SU-DHL-6 (cell line): ENCODE measurements around the gene ITFG1.

ENCODE experiments used
- H2AFZ ChIP-seq: fragments of 200-600 bp; sonication (generic); 2 replicates; pipeline ENCODE4 v1.6.1; 2014; ENCODE audit warnings: low read depth, mild to moderate bottlenecking, moderate library complexity, mixed read lengths, antibody characterized with exemption, low read length; ENCODE audit not compliant: severe bottlenecking
- H3F3A ChIP-seq: fragments of 200-600 bp; shearing (Covaris generic); 2 replicates; pipeline ENCODE4 v1.6.0; 2016; ENCODE audit warnings: antibody characterized with exemption, mild to moderate bottlenecking; ENCODE audit not compliant: insufficient read depth
- H3K27ac ChIP-seq: fragments of 200-600 bp; sonication (generic); 2 replicates; pipeline ENCODE4 v1.5.1; 2016; ENCODE audit warnings: low read depth, mild to moderate bottlenecking, low read length, moderate library complexity, mixed read lengths
- H3K27me3 ChIP-seq: fragments of 200-600 bp; sonication (generic), shearing (Covaris generic); 2 replicates; pipeline ENCODE4 v1.6.0; 2014; ENCODE audit warnings: mild to moderate bottlenecking, low read length
- H3K36me3 ChIP-seq: fragments of 200-600 bp; sonication (generic); 2 replicates; pipeline ENCODE4 v1.6.1; 2014; ENCODE audit warnings: mild to moderate bottlenecking, low read length, mixed read lengths
- H3K4me2 ChIP-seq: fragments of 300-600, 200-600 bp; shearing (Covaris generic), sonication (generic); 2 replicates; pipeline ENCODE4 v1.6.0; 2014; ENCODE audit warnings: low read length, low read depth, mild to moderate bottlenecking; ENCODE audit not compliant: poor library complexity, severe bottlenecking
- H3K4me3 ChIP-seq: fragments of 200-600 bp; sonication (generic); 2 replicates; pipeline ENCODE4 v1.5.1; 2014; ENCODE audit warnings: antibody characterized with exemption, low read length, mild to moderate bottlenecking, mixed read lengths; ENCODE audit not compliant: insufficient read depth, poor library complexity, severe bottlenecking
- H3K79me2 ChIP-seq: fragments of 200-600 bp; sonication (generic); 2 replicates; pipeline ENCODE4 v1.6.1; 2014; ENCODE audit warnings: mild to moderate bottlenecking, low read length, moderate library complexity; ENCODE audit not compliant: insufficient read depth
- H3K9ac ChIP-seq: fragments of 200-600 bp; sonication (generic); 2 replicates; pipeline ENCODE4 v1.7.0; 2014; ENCODE audit warnings: mild to moderate bottlenecking, low read length
- H3K9me2 ChIP-seq: fragments of 200-600 bp; sonication (generic); replicated peaks from 2 replicates; pipeline ENCODE4 v1.6.1; 2014; ENCODE audit warnings: low read length; ENCODE audit not compliant: insufficient read depth
- H3K9me3 ChIP-seq: fragments of 200-600 bp; sonication (generic); 2 replicates; pipeline ENCODE4 v1.6.1; 2014; ENCODE audit warnings: low read length, mixed read lengths; ENCODE audit not compliant: insufficient read depth
- H4K20me1 ChIP-seq: fragments of 200-600 bp; sonication (generic); 2 replicates; pipeline ENCODE4 v1.6.1; 2014; ENCODE audit warnings: low read depth, mild to moderate bottlenecking, antibody characterized with exemption, low read length, moderate library complexity, mixed read lengths
- EZH2phosphoT487 ChIP-seq: fragments of 200-600 bp; sonication (generic), shearing (Covaris generic); conservative IDR thresholded peaks from 2 replicates; pipeline ENCODE4 v1.6.1; 2018; ENCODE audit warnings: mild to moderate bottlenecking, antibody characterized with exemption, low read length, moderate library complexity, mixed read lengths
- TF ChIP-seq, protein P1 (sequence below): fragments of 200-600 bp; sonication (generic); IDR thresholded peaks from one replicate; pipeline ENCODE4 v1.5.1; 2017; ENCODE audit warnings: antibody characterized with exemption, mild to moderate bottlenecking, low read length, moderate library complexity; ENCODE audit not compliant: insufficient read depth, poor library complexity, severe bottlenecking

The ITFG1 gene

DNA sequence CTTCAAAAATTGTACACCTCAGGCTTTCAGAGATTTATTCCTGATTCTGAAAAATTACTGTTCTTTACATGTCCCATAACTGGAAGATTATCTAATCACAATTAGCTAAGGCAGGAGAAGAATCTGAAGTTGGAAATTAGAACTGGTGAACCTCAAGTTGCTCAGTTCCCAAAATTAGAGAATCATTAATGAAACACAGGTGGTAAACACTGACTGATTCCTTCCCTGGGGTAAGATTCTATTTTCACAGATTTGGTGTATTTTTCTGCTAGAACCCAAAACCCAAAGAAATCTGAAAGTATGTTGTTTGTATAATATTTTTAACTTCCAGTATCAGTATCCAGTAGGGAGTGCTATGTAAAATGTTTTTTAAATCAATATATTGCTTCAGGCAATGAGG, 26.0 kb upstream of the ITFG1 start:
- Histone ChIP-seq H3F3A (peaks cover 10% of the 10 kb centered on the region), H3K36me3 (peaks cover 3% of the 10 kb centered on the region; the same call in 1 of the 2 replicates), H3K4me2 (no peak overlapping the region), H3K27me3 (no peaks in the 10 kb centered on the region), H2AFZ (no peak overlapping the region), H3K79me2 (peaks cover 32% of the 10 kb centered on the region; the same call in 1 of the 2 replicates), H3K27ac (0 out of 2 replicates have a peak overlapping the region, but pooled peaks have one; percentile 11), H3K9ac (no peak overlapping the region), H4K20me1 (no peaks in the 10 kb centered on the region), H3K4me3 (no peak overlapping the region), H3K9me2 (no peaks in the 10 kb centered on the region), H3K9me3 (no peaks in the 10 kb centered on the region)
- TF ChIP-seq, protein P1, sequence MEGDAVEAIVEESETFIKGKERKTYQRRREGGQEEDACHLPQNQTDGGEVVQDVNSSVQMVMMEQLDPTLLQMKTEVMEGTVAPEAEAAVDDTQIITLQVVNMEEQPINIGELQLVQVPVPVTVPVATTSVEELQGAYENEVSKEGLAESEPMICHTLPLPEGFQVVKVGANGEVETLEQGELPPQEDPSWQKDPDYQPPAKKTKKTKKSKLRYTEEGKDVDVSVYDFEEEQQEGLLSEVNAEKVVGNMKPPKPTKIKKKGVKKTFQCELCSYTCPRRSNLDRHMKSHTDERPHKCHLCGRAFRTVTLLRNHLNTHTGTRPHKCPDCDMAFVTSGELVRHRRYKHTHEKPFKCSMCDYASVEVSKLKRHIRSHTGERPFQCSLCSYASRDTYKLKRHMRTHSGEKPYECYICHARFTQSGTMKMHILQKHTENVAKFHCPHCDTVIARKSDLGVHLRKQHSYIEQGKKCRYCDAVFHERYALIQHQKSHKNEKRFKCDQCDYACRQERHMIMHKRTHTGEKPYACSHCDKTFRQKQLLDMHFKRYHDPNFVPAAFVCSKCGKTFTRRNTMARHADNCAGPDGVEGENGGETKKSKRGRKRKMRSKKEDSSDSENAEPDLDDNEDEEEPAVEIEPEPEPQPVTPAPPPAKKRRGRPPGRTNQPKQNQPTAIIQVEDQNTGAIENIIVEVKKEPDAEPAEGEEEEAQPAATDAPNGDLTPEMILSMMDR = no peak
- TF ChIP-seq EZH2phosphoT487 = no peak

DNA sequence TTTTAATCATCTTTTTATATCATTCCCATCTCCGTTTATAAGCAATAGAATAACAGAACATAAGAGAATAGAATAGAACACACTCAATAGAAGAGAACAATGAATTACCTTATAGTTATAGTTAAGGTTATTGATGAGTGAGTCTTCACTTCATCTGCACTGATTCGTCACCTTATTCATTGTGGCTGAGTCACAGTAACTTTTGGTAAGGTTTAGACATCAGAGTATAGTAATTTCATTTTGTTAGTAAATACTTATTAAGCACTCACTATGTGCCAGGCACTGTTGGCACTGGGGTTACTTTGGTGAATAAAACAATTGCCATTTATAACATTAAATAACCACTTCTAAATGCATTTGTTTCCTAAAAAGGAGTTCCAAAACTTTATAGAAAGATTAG, 22.8 kb upstream of the ITFG1 start:
- Histone ChIP-seq H3K4me2 (no peak overlapping the region), H3K27me3 (no peaks in the 10 kb centered on the region), H2AFZ (no peak overlapping the region), H3K36me3 (0 out of 2 replicates have a peak, but pooled peaks cover 3% of the 10 kb centered on the region), H3F3A (0 out of 2 replicates have a peak, but pooled peaks cover 5% of the 10 kb centered on the region), H3K9me2 (no peaks in the 10 kb centered on the region), H4K20me1 (no peaks in the 10 kb centered on the region), H3K4me3 (no peak overlapping the region), H3K79me2 (peaks cover 41% of the 10 kb centered on the region; the same call in 1 of the 2 replicates), H3K9me3 (no peaks in the 10 kb centered on the region), H3K27ac (no peak overlapping the region), H3K9ac (no peak overlapping the region)
- TF ChIP-seq, protein P1 = no peak
- no peak for TF ChIP-seq EZH2phosphoT487

- TF ChIP-seq, protein P1 = no peak
- no peak for TF ChIP-seq EZH2phosphoT487
- Histone ChIP-seq H3F3A (0 out of 2 replicates have a peak, but pooled peaks cover 5% of the 10 kb centered on the region), H4K20me1 (no peaks in the 10 kb centered on the region), H3K4me2 (peak overlapping the region; percentile 30), H3K27ac (0 out of 2 replicates have a peak overlapping the region, but pooled peaks have one; percentile 18), H2AFZ (no peak overlapping the region), H3K4me3 (no peak overlapping the region), H3K9me2 (no peaks in the 10 kb centered on the region), H3K27me3 (no peaks in the 10 kb centered on the region), H3K9me3 (no peaks in the 10 kb centered on the region), H3K36me3 (peaks cover 9% of the 10 kb centered on the region; the same call in 1 of the 2 replicates), H3K9ac (no peak overlapping the region), H3K79me2 (peaks cover 38% of the 10 kb centered on the region; the same call in 1 of the 2 replicates)
Measured at GRCh38 chr16:47481698-47482374, 21.0 kb upstream of the ITFG1 start.
